Stomach (tissue), 9 donors: ENCODE measurements around the gene SCYGR2. TPM values are rescaled to one million over a fixed set of nuclear protein-coding genes. Genes with fewer than 3 reads are reported as not detected.
A peak's percentile ranks its signal among the peaks of the same experiment; 100 is the strongest.

Experiments
- DNase-seq, 2 donors: peaks; one replicate each; pipeline versions ENCODE4 v3.0.0 to v3.0.0-alpha.2; 2013 to 2019
- H3K27ac ChIP-seq, 5 donors: fragments of 200-600 bp in 4 of 5; sonication (generic) in 4 of 5; one replicate each; pipeline ENCODE4 v1.5.1; 2013 to 2019; ENCODE audit warnings: mild to moderate bottlenecking in 1 of 5, moderate library complexity in 1 of 5
- H3K27me3 ChIP-seq, 3 donors: fragments of 200-600 bp; sonication (generic); one replicate each; pipeline ENCODE4 v1.5.1; 2017 to 2019; ENCODE audit warnings: mixed run types in 1 of 3
- H3K36me3 ChIP-seq, 4 donors: fragments of 200-600 bp; sonication (generic); 1 replicate in 3 of 4; 2 replicates in 1 of 4; pipeline ENCODE4 v1.5.1; 2016 to 2019
- H3K4me1 ChIP-seq, 4 donors: fragments of 200-600 bp; sonication (generic); one replicate each; pipeline ENCODE4 v1.5.1; 2016 to 2019
- H3K4me3 ChIP-seq, 4 donors: fragments of 200-600 bp; sonication (generic) in 3 of 4; one replicate each; pipeline ENCODE4 v1.5.1; 2016 to 2019; ENCODE audit warnings: mild to moderate bottlenecking in 1 of 4
- H3K9me3 ChIP-seq, 4 donors: fragments of 200-600 bp; sonication (generic); one replicate each; pipeline ENCODE4 v1.5.1; 2016 to 2019
- EP300 ChIP-seq: sonication (generic); formaldehyde crosslinking; IDR thresholded peaks from one replicate; pipeline ENCODE4 v1.6.1; 2017; ENCODE audit warnings: antibody characterized with exemption
- POLR2A ChIP-seq, 4 donors: fragments of 450-650 bp; IDR thresholded peaks; one replicate each; pipeline ENCODE4 v1.6.1; 2016; ENCODE audit warnings: antibody characterized with exemption in 4 of 4, control low read depth in 2 of 4, mild to moderate bottlenecking in 1 of 4, moderate library complexity in 1 of 4
- POLR2AphosphoS5 ChIP-seq, 3 donors: sonication (generic); formaldehyde crosslinking; IDR thresholded peaks; one replicate each; pipeline ENCODE4 v1.6.1; 2016; ENCODE audit warnings: antibody characterized with exemption in 3 of 3
- WGBS, 5 donors: extraction: QIAGEN DNeasy Blood & Tissue Kit in 3 of 5; methylation state at CpG; one replicate each; pipeline versions ENCODE4 v1.1.5 to v1.1.7; 2013 to 2018; 5-methylcytosine and 5-hydroxymethylcytosine counted together
- intact Hi-C: fragments of 100-400 bp; cut with DNase I; formaldehyde crosslinking; loops from one replicate; pipeline ENCODE4 v1.15.1; 2023; ENCODE audit warnings: low total_unique reads
- polyA plus RNA-seq, 3 donors: library from polyadenylated mRNA; stranded (reverse); fragments of 200-250 nt; gene quantifications; one replicate each; pipeline ENCODE4 v1.2.3, GENCODE V29; 2013
- total RNA-seq, 5 donors: library from RNA; depleted of rRNA; stranded (reverse); fragments of >200 nt; gene quantifications; one replicate each; pipeline versions ENCODE4 v1.1.0 to v1.2.3, GENCODE V29; 2014 to 2016
- TF ChIP-seq, protein P1 (sequence below), 7 experiments: fragments of 450-650 bp in 4 of 7; fragments of 200-600 bp in 3 of 7; sonication (generic) in 3 of 7; IDR thresholded peaks; one replicate each; pipeline ENCODE4 v1.5.1; 2016 to 2019; ENCODE audit warnings: antibody characterized with exemption in 7 of 7, control low read depth in 2 of 7, mild to moderate bottlenecking in 1 of 7
- donor health status: healthy with polysubstance abuse.
- donor health status: Bipolar disorder and iron deficiency.
- donor health status: healthy.

The SCYGR2 gene
- total and polyA plus RNA-seq, 8 donors, result not detected

DNA sequence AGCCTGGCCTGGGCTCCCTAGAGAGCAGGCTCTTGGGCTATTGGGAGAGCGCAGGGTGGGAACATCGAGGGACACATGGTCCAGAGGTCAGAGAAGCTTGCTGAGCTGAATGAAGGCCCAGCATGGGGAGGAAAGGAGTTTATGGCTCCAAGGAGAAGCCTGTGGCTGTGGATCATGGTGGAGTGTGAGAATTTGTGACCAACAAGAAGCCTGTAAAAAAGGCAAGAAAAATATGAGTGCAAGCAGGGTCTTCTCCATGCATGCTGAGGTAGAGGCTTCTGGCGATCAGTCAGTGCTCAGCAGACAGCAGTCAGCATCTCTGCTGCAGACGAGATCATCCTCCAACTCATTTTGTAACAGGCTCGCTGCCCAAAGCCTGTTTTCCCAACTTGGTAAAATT is 17.2 kb downstream of the SCYGR2 start:
- intact Hi-C loops, result no loop called here
- WGBS, 5 donors, result 65 to 80% (median 77%) methylated on average over 5 of the region's 5 CpGs
- no peak for DNase-seq
- no peak overlapping the region for H3K4me3 ChIP-seq
- no peaks in the 10 kb centered on the region for H3K9me3 ChIP-seq
- no peaks in the 10 kb centered on the region for H3K4me1 ChIP-seq
- peaks cover 0 to 19% (median 0%) of the 10 kb centered on the region in 3 donors for H3K27me3 ChIP-seq
- H3K27ac ChIP-seq, result no peak overlapping the region
- no peaks in the 10 kb centered on the region for H3K36me3 ChIP-seq
- TF ChIP-seq POLR2A (IDR thresholded peaks at IDR 0.05), result no peak
- TF ChIP-seq, protein P1, sequence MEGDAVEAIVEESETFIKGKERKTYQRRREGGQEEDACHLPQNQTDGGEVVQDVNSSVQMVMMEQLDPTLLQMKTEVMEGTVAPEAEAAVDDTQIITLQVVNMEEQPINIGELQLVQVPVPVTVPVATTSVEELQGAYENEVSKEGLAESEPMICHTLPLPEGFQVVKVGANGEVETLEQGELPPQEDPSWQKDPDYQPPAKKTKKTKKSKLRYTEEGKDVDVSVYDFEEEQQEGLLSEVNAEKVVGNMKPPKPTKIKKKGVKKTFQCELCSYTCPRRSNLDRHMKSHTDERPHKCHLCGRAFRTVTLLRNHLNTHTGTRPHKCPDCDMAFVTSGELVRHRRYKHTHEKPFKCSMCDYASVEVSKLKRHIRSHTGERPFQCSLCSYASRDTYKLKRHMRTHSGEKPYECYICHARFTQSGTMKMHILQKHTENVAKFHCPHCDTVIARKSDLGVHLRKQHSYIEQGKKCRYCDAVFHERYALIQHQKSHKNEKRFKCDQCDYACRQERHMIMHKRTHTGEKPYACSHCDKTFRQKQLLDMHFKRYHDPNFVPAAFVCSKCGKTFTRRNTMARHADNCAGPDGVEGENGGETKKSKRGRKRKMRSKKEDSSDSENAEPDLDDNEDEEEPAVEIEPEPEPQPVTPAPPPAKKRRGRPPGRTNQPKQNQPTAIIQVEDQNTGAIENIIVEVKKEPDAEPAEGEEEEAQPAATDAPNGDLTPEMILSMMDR (IDR thresholded peaks at IDR 0.05), result no peak
- TF ChIP-seq EP300, result no peak
- no peak for TF ChIP-seq POLR2AphosphoS5 (IDR thresholded peaks at IDR 0.05)

DNA sequence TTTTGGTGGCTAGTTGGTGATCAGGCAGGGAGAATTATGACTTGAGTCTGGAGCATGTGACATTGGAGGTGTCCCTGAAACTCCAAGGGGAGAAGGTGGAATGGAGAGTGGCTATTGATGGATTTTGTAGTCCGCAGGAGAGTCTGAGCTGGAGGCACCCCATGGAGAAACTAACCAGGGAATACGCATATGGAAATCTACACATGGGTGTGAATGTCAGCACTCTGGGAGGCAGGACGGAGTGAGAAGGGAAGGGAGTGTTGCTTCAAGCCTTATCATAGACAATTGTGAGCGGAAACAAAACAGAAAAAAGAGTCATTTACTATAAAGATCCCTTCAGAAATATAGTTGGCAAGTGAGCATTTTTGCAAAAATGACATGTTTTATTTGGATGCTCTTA is 17.9 kb downstream of the SCYGR2 start:
- intact Hi-C loops, result no loop called here

GRCh38 chr2:227617316-227618230 is 18.9 kb downstream of the SCYGR2 start, which contains the start of gene SCYGR4:
Gene SCYGR4 (plus strand): TSS chr2:227617498. CDS start chr2:227617498, 0 bp downstream.
- no peaks in the 10 kb centered on the region for H3K36me3 ChIP-seq
- TF ChIP-seq POLR2A (IDR thresholded peaks at IDR 0.05), result no peak
- WGBS, 5 donors, result 73 to 85% (median 80%) methylated on average over 13 to 20 of the region's 20 CpGs
- H3K27me3 ChIP-seq, result peaks cover 0 to 19% (median 0%) of the 10 kb centered on the region in 3 donors
- peak in 1 of 2 donors; percentile 35 for DNase-seq
- no peaks in the 10 kb centered on the region for H3K9me3 ChIP-seq
- no peaks in the 10 kb centered on the region for H3K4me1 ChIP-seq
- no peak within 1 kb of the TSS for H3K4me3 ChIP-seq
- intact Hi-C loops, result no loop called here
- no peak within 1 kb of the TSS for H3K27ac ChIP-seq

More for the DNA sequence above, 17.9 kb downstream of the SCYGR2 start:
- no peaks in the 10 kb centered on the region for H3K9me3 ChIP-seq
- peaks cover 0 to 19% (median 0%) of the 10 kb centered on the region in 3 donors for H3K27me3 ChIP-seq
- no peaks in the 10 kb centered on the region for H3K4me1 ChIP-seq
- no peak overlapping the region for H3K4me3 ChIP-seq
- H3K27ac ChIP-seq, result no peak overlapping the region
- TF ChIP-seq, protein P1 (IDR thresholded peaks at IDR 0.05), result no peak
- TF ChIP-seq EP300 (no peak), POLR2AphosphoS5 (IDR thresholded peaks at IDR 0.05) (no peak), POLR2A (IDR thresholded peaks at IDR 0.05) (no peak)
- no peaks in the 10 kb centered on the region for H3K36me3 ChIP-seq
- DNase-seq, result no peak
- 44 to 60% (median 53%) methylated on average over 4 of the region's 4 CpGs for WGBS, 5 donors

DNA sequence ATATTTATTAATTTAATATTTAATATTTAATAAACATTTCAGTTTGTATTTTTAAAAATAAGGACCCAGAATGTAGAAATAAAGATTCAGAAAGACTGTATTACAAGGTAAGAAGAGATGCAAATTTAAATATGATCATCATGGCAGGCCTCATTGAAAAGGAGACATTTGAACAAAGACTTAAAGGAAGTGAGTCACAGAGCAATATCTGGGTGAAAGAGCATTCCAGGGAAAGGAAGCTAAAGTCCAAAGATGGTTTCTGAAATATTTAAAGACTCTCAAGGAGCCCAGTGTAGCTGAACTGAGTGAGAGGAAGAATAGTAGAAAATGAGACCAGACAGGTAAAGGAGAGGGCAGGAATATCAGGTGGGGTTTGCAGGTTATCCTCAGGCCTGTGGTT is 24.5 kb downstream of the SCYGR2 start:
- Histone ChIP-seq H3K4me3 (no peak overlapping the region), H3K27ac (no peak overlapping the region), H3K4me1 (no peaks in the 10 kb centered on the region), H3K36me3 (no peaks in the 10 kb centered on the region), H3K9me3 (no peaks in the 10 kb centered on the region), H3K27me3 (no peaks in the 10 kb centered on the region)
- no peak for DNase-seq
- TF ChIP-seq POLR2AphosphoS5 (IDR thresholded peaks at IDR 0.05) (no peak), EP300 (no peak), POLR2A (IDR thresholded peaks at IDR 0.05) (no peak)
- TF ChIP-seq, protein P1 (IDR thresholded peaks at IDR 0.05), result no peak
- intact Hi-C loops, result no loop called here

GRCh38 chr2:227625420-227625819 is 26.7 kb downstream of the SCYGR2 start:
- H3K4me3 ChIP-seq, result no peak overlapping the region
- no peaks in the 10 kb centered on the region for H3K9me3 ChIP-seq
- peaks cover 0 to 7% (median 0%) of the 10 kb centered on the region in 3 donors for H3K27me3 ChIP-seq
- no peak overlapping the region for H3K27ac ChIP-seq
- no peaks in the 10 kb centered on the region for H3K36me3 ChIP-seq
- TF ChIP-seq POLR2AphosphoS5 (IDR thresholded peaks at IDR 0.05) (no peak), EP300 (no peak), POLR2A (IDR thresholded peaks at IDR 0.05) (no peak)
- TF ChIP-seq, protein P1 (IDR thresholded peaks at IDR 0.05), result no peak
- no peaks in the 10 kb centered on the region for H3K4me1 ChIP-seq
- no peak for DNase-seq
- 47 to 70% (median 57%) methylated on average over 2 of the region's 2 CpGs for WGBS, 5 donors
- intact Hi-C loops, result no loop called here
